Neural cell (in vitro differentiated cells): ENCODE results near the gene NME7. TPM values are rescaled to one million over a fixed set of nuclear protein-coding genes. Genes with fewer than 3 reads are reported as not detected.

ENCODE experiments used
- H2AFZ ChIP-seq: fragments of 200-600, 300-800 bp; sonication (generic), shearing (Covaris generic); 2 replicates; pipeline ENCODE4 v1.6.0; 2014; ENCODE audit warnings: low read depth, mild to moderate bottlenecking, antibody characterized with exemption, low read length, moderate library complexity
- H3F3A ChIP-seq: fragments of 200-600 bp; shearing (Covaris generic); 2 replicates; pipeline ENCODE4 v1.6.1; 2016; ENCODE audit warnings: mild to moderate bottlenecking, moderate library complexity, mixed read lengths, antibody characterized with exemption, low read length; ENCODE audit not compliant: insufficient read depth, poor library complexity, severe bottlenecking
- H3K27ac ChIP-seq: fragments of 200-600, 300-800 bp; sonication (generic), shearing (Covaris generic); 2 replicates; pipeline ENCODE4 v1.5.1; 2014; ENCODE audit warnings: mild to moderate bottlenecking, low read length, moderate library complexity
- H3K27me3 ChIP-seq: fragments of 300-800, 200-600 bp; sonication (generic), shearing (Covaris generic); 2 replicates; pipeline ENCODE4 v1.6.0; 2014; ENCODE audit warnings: mild to moderate bottlenecking, low read depth, low read length, moderate library complexity; ENCODE audit not compliant: insufficient read depth
- H3K36me3 ChIP-seq: fragments of 300-800, 200-600 bp; sonication (generic), shearing (Covaris generic); 2 replicates; pipeline ENCODE4 v1.5.1; 2014; ENCODE audit warnings: mild to moderate bottlenecking, antibody characterized with exemption, low read length, moderate library complexity; ENCODE audit not compliant: insufficient read depth
- H3K4me2 ChIP-seq: fragments of 300-800, 200-600 bp; sonication (generic), shearing (Covaris generic); 2 replicates; pipeline ENCODE4 v1.6.0; 2014; ENCODE audit warnings: mild to moderate bottlenecking, low read length
- H3K4me3 ChIP-seq: fragments of 300-800, 200-600 bp; sonication (generic), shearing (Covaris generic); 2 replicates; pipeline ENCODE4 v1.5.1; 2014; ENCODE audit warnings: mild to moderate bottlenecking, low read length, moderate library complexity
- H3K79me2 ChIP-seq: fragments of 200-600 bp; shearing (Covaris generic); replicated peaks from 2 replicates; pipeline ENCODE4 v1.6.0; 2014; ENCODE audit warnings: mild to moderate bottlenecking, low read length, moderate library complexity; ENCODE audit not compliant: insufficient read depth
- H3K9ac ChIP-seq: fragments of 300-800, 200-600 bp; sonication (generic), shearing (Covaris generic); 2 replicates; pipeline ENCODE4 v1.6.1; 2016; ENCODE audit warnings: mild to moderate bottlenecking, low read length, mixed read lengths
- H3K9me2 ChIP-seq: fragments of 200-600 bp; shearing (Covaris generic); 2 replicates; pipeline ENCODE4 v1.6.1; 2016; ENCODE audit warnings: mild to moderate bottlenecking, low read length, mixed read lengths; ENCODE audit not compliant: insufficient read depth
- H3K9me3 ChIP-seq: fragments of 200-600, 300-800 bp; sonication (generic), shearing (Covaris generic); 2 replicates; pipeline ENCODE4 v1.6.1; 2016; ENCODE audit warnings: mild to moderate bottlenecking, mixed run types, low read length, moderate library complexity, mixed read lengths
- H4K20me1 ChIP-seq: fragments of 200-600 bp; shearing (Covaris generic); 2 replicates; pipeline ENCODE4 v1.6.1; 2016; ENCODE audit warnings: mild to moderate bottlenecking, mixed run types; ENCODE audit not compliant: insufficient read depth
- CTCF ChIP-seq: fragments of 450-650 bp; IDR thresholded peaks from 2 replicates; pipeline ENCODE4 v1.5.1; 2014; ENCODE audit warnings: antibody characterized with exemption, mild to moderate bottlenecking, moderate library complexity; ENCODE audit not compliant: poor library complexity, severe bottlenecking
- EP300 ChIP-seq: fragments of 450-650 bp; conservative IDR thresholded peaks from 2 replicates; pipeline ENCODE4 v1.6.1; 2014; ENCODE audit warnings: antibody characterized with exemption, mild to moderate bottlenecking, moderate library complexity; ENCODE audit not compliant: poor library complexity, severe bottlenecking
- EZH2 ChIP-seq: fragments of 200-600, 300-800 bp; shearing (Covaris generic), sonication (generic); IDR thresholded peaks from 2 replicates; pipeline ENCODE4 v1.6.1; 2014; ENCODE audit warnings: antibody characterized with exemption, low read length, borderline replicate concordance, mild to moderate bottlenecking; ENCODE audit not compliant: insufficient read depth, poor library complexity, severe bottlenecking
- MXI1 ChIP-seq: fragments of 450-650 bp; conservative IDR thresholded peaks from 2 replicates; pipeline ENCODE4 v1.6.1; 2014; ENCODE audit warnings: antibody characterized with exemption, mild to moderate bottlenecking; ENCODE audit not compliant: poor library complexity, severe bottlenecking
- POLR2AphosphoS5 ChIP-seq: IDR thresholded peaks from 2 replicates; pipeline ENCODE4 v1.6.1; 2012
- RAD21 ChIP-seq: fragments of 450-650 bp; conservative IDR thresholded peaks from 2 replicates; pipeline ENCODE4 v1.6.1; 2014; ENCODE audit warnings: antibody characterized with exemption, mild to moderate bottlenecking, moderate library complexity
- SMC3 ChIP-seq: fragments of 450-650 bp; conservative IDR thresholded peaks from 2 replicates; pipeline ENCODE4 v1.6.1; 2014; ENCODE audit warnings: antibody characterized with exemption, mild to moderate bottlenecking, moderate library complexity; ENCODE audit not compliant: poor library complexity
- TAF1 ChIP-seq: IDR thresholded peaks from 2 replicates; pipeline ENCODE4 v1.6.1; 2012; ENCODE audit warnings: low read depth
- polyA plus RNA-seq: library from polyadenylated mRNA; depleted of rRNA; stranded (reverse); fragments of >200 nt; gene quantifications from 2 replicates; pipeline ENCODE4 v1.2.3, GENCODE V29; 2014
- TF ChIP-seq, protein P1 (sequence below): IDR thresholded peaks from 2 replicates; pipeline ENCODE4 v1.6.1; 2012; ENCODE audit warnings: borderline replicate concordance

The NME7 gene
- polyA plus RNA-seq, 1 donor from 2014 or later = 42.4 TPM

DNA sequence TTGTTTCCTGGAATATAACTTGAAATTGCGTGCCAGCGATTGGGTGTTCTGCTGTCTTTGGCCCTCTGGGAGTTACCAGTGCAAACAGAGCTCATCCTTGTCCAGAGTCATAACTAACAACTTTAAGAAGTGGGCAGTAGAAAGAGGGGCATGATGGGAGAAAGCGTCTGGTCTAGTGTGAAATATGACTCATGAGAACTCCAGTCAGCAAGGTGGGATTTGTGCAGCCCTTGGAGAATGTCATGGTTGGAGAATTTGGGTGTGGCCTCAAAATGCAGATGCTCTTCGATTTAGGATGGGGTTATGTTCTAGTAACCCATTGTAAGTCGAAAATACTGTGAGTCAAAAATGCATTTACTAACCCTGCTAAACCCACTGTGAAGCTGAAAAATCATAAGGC lies 248.2 kb downstream of the NME7 start:
- Histone ChIP-seq H3K36me3 (peaks cover 16% of the 10 kb centered on the region), H3K4me2 (no peak overlapping the region), H3K79me2 (peaks cover 5% of the 10 kb centered on the region), H3K27me3 (no peaks in the 10 kb centered on the region), H3F3A (no peaks in the 10 kb centered on the region), H3K9ac (no peak overlapping the region), H3K27ac (no peak overlapping the region), H4K20me1 (no peaks in the 10 kb centered on the region), H3K9me2 (no peaks in the 10 kb centered on the region), H2AFZ (no peak overlapping the region), H3K4me3 (no peak overlapping the region), H3K9me3 (no peaks in the 10 kb centered on the region)
- TF ChIP-seq CTCF (no peak), POLR2AphosphoS5 (no peak), SMC3 (no peak), EP300 (no peak), EZH2 (no peak)
- TF ChIP-seq, protein P1, sequence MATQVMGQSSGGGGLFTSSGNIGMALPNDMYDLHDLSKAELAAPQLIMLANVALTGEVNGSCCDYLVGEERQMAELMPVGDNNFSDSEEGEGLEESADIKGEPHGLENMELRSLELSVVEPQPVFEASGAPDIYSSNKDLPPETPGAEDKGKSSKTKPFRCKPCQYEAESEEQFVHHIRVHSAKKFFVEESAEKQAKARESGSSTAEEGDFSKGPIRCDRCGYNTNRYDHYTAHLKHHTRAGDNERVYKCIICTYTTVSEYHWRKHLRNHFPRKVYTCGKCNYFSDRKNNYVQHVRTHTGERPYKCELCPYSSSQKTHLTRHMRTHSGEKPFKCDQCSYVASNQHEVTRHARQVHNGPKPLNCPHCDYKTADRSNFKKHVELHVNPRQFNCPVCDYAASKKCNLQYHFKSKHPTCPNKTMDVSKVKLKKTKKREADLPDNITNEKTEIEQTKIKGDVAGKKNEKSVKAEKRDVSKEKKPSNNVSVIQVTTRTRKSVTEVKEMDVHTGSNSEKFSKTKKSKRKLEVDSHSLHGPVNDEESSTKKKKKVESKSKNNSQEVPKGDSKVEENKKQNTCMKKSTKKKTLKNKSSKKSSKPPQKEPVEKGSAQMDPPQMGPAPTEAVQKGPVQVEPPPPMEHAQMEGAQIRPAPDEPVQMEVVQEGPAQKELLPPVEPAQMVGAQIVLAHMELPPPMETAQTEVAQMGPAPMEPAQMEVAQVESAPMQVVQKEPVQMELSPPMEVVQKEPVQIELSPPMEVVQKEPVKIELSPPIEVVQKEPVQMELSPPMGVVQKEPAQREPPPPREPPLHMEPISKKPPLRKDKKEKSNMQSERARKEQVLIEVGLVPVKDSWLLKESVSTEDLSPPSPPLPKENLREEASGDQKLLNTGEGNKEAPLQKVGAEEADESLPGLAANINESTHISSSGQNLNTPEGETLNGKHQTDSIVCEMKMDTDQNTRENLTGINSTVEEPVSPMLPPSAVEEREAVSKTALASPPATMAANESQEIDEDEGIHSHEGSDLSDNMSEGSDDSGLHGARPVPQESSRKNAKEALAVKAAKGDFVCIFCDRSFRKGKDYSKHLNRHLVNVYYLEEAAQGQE = no peak

- H3K27me3 ChIP-seq = no peaks in the 10 kb centered on the region
These were observed 249.4 kb downstream of the NME7 start for GRCh38 chr1:169118227-169118626.

More at GRCh38 chr1:169118227-169118626, 249.4 kb downstream of the NME7 start:
- Histone ChIP-seq H3K9ac (no peak overlapping the region), H2AFZ (no peak overlapping the region), H4K20me1 (no peaks in the 10 kb centered on the region), H3K9me3 (no peaks in the 10 kb centered on the region), H3K4me2 (no peak overlapping the region), H3K27ac (no peak overlapping the region), H3K36me3 (peaks cover 23% of the 10 kb centered on the region), H3F3A (no peaks in the 10 kb centered on the region), H3K79me2 (peaks cover 5% of the 10 kb centered on the region), H3K9me2 (no peaks in the 10 kb centered on the region), H3K4me3 (no peak overlapping the region)
- no peak for TF ChIP-seq RAD21
- no peak for TF ChIP-seq MXI1
- TF ChIP-seq TAF1 = no peak
- TF ChIP-seq, protein P1 = no peak
- TF ChIP-seq CTCF = no peak
- no peak for TF ChIP-seq EP300
- TF ChIP-seq SMC3 = no peak
- no peak for TF ChIP-seq POLR2AphosphoS5
- TF ChIP-seq EZH2 = no peak
